ENCODE measurements around the gene RIPK3. TPM values are rescaled to one million over a fixed set of nuclear protein-coding genes. Genes with fewer than 3 reads are reported as not detected.

The RIPK3 gene
- total RNA-seq, 3 donors from 2014 or later, result 5.9 to 8.0 (median 6.2) TPM

DNA sequence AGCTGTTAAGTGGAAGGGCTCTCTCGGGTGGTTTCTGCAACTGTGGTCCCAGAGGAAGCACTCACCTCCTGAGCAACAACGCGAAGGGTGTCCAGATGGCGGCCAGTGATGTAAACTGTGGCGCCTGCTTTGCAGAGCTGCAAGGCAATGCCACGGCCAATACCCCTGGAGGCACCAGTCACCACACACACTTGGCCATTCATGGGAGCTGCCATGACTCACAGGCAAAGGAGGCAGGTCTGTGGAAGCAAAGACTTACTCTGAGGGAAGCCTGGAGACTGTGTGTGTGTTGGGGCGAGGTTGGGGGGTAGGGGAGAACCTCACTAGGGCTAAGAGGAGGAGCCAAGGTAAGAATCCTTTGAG, 40.9 kb downstream of the RIPK3 start:
- DNase-seq (no peak), ATAC-seq (peak in 1 of 2 donors; percentile 3)
- Mint-ChIP-seq H3K9me3 (no peaks in the 10 kb centered on the region), H3K27me3 (ENCODE audit: low read depth) (no peaks in the 10 kb centered on the region), H3K4me1 (ENCODE audit: low read depth) (peaks cover 48% of the 10 kb centered on the region), H3K36me3 (ENCODE audit: insufficient read depth) (peaks cover 34% of the 10 kb centered on the region), H3K4me3 (peak overlapping the region; percentile 90)

DNA sequence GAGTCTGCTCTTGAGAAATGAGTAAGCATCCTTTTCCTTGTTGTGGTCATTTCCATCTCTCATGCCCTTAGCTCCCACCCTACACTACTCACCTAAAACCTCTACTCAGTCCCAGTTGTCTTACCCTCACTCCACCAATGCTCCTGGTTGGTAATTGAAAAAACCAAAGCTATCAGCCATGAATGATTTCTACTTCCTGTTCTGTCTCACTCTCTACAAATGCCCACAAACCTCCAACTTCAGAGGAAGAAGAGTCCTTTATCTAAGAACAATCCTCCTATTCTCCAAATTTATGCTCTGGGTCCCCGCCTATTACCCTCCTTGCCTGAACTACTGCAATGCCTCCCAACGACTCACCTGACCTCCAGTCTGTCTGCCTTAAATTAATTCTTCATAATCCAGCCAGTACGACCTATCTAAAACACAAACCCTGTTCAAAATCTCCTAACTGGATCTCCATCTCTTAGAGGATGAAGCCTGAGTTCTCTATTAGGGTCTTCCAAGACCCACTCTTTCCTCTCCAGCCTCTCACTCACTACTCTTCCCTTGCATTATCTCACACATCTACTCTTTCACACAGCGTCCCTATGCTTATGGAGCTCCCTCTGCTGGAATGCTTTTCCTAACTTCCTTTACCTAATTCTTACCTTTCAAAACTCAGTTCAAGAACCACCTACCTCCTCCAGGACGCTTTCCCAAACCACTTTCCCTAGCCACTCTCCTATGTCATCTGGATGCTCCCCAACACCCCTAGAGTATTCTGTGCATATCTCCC, 42.4 kb downstream of the RIPK3 start:
- Mint-ChIP-seq H3K9me3 (no peaks in the 10 kb centered on the region), H3K4me3 (peak overlapping the region; percentile 16), H3K36me3 (ENCODE audit: insufficient read depth) (peaks cover 30% of the 10 kb centered on the region), H3K27me3 (ENCODE audit: low read depth) (no peaks in the 10 kb centered on the region), H3K4me1 (ENCODE audit: low read depth) (peaks cover 48% of the 10 kb centered on the region)
- DNase-seq (no peak), ATAC-seq (peak in 1 of 2 donors; percentile 2)

DNA sequence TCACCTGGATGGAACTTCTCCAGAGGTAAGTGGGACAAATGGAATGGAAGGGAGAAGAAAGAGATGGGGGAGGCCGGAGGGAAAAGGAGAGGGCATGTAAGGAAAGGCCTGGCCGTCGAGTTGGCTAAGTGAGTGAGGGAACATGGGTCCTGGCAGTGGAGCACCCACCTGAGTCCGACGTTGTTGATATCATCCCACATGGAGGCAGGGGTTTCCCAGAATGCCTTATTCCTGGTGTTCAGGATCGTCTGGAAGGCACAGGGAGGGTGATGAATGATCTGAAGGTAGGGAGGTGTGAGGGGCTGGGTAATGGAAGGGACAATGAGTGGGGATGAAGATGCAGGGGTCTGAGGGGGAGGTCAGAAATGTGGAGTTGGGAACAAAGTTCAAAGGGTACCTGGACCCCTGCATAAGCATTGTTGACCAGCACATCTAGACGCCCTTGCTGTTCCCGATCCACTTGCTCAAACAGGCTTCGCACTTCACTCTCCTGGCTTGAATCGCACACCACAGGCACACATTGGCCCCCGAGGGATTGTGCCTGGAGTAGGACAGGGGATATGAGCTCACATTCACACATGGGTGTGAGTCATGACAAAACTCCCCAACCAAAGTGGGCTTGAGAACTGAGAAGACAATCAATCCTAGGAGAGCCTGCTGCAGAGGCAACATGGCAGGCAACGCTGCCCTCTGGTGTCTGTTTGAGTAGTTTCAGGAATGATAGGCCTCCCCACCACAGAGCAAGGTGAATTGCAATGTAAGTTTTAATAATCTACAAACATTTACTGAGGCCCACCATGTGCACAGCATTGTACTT, 43.2 kb downstream of the RIPK3 start:
- H3K9me3 Mint-ChIP-seq, result no peaks in the 10 kb centered on the region
- H3K4me1 Mint-ChIP-seq (ENCODE audit: low read depth), result peaks cover 44% of the 10 kb centered on the region
- peak; percentile 70 for DNase-seq
- peaks cover 31% of the 10 kb centered on the region for H3K36me3 Mint-ChIP-seq (ENCODE audit: insufficient read depth)
- peak overlapping the region; percentile 41 for H3K4me3 Mint-ChIP-seq
- H3K27me3 Mint-ChIP-seq (ENCODE audit: low read depth), result no peaks in the 10 kb centered on the region
- ATAC-seq, result peak; percentile 74 to 84

DNA sequence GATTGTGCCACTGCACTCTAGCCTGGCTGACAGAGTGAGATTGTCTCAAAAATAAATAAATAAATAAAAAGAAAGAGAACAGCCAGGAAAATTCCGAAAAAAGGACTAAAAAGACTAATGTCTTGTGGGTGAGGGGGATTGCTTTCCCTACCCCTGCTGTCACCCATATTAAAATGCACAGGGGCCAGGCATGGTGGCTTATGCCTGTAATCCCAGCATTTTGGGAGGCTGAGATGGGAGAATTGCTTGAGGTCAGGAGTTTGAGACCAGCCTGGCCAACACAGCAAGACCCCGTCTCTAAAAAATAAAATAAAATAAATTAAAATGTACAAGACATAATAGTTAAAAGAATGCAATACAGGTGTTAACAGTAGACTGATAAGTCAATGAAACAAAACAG, 46.3 kb downstream of the RIPK3 start:
- Mint-ChIP-seq H3K9me3 (no peaks in the 10 kb centered on the region), H3K27me3 (ENCODE audit: low read depth) (no peaks in the 10 kb centered on the region), H3K4me3 (no peak overlapping the region), H3K36me3 (ENCODE audit: insufficient read depth) (peaks cover 44% of the 10 kb centered on the region), H3K4me1 (ENCODE audit: low read depth) (peaks cover 34% of the 10 kb centered on the region)
- DNase-seq (no peak), ATAC-seq (no peak)

DNA sequence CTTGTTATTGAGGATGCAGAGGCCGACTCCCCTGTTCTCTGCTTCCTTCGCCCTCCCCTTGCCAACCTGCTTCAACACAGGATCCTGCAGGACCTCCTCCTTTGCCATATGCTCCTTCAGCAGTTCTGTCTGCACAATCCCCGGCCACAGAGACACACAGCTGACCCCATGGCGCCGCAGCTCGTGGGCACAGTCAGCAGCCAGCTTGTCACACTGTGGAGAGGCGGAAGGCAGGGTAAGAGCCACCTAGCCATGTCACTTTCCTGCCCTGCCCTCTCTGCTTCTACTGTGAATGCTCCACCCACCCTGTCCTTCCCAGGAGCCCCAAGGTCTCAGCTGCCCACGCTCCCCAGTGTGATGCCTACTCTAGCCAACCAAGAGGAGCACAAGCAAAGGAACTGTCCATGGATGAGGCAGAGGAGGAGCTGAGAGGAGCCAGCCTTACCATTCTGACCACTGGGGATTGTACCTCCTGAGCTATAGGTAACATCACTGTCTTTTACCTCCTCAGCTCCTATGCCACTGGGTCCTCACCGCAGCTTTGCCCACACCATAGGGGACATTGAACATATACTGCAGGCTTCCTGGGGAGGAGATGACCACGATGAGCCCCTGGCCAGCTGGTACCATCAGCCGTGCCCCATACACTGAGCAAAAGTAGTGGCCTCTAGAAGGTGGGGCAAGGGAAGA, 47.5 kb downstream of the RIPK3 start:
- H3K36me3 Mint-ChIP-seq (ENCODE audit: insufficient read depth), result peaks cover 44% of the 10 kb centered on the region
- no peak overlapping the region for H3K4me3 Mint-ChIP-seq
- ATAC-seq (no peak), DNase-seq (no peak)
- H3K4me1 Mint-ChIP-seq (ENCODE audit: low read depth), result peaks cover 26% of the 10 kb centered on the region
- no peaks in the 10 kb centered on the region for H3K9me3 Mint-ChIP-seq
- no peaks in the 10 kb centered on the region for H3K27me3 Mint-ChIP-seq (ENCODE audit: low read depth)

DNA sequence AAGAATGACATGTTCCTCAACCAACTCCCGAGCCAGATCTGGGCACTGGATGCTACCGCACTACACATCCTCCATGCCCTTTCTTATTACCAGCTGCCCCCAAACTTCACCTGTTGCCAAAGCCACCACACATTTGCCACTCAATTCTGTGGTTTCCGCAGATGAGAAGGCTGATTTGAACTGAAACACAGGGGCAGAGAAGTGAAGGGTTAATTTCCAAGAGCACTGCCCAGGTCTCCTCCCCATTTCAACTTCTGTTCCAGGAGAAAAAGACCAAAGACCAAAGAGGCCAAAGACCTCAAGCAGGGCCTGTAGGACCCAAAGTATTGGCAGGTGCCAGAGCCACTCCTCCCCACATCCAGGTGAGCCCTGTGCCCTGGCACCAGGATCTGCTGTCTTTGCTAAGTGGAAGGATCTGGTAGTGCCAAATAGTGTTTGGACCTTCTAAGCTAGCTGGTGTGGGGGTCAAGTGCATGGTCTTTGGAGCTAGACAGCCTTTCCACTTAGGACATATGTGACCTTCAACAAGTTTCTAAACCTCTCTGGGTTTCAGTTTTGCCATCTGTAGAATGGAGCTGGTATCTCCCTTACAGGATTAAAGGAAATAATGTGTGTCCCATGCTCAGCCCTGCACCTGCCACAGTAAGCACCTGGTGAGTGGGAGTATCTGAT, 48.2 kb downstream of the RIPK3 start:
- H3K4me1 Mint-ChIP-seq (ENCODE audit: low read depth), result peaks cover 19% of the 10 kb centered on the region
- H3K9me3 Mint-ChIP-seq, result no peaks in the 10 kb centered on the region
- no peaks in the 10 kb centered on the region for H3K27me3 Mint-ChIP-seq (ENCODE audit: low read depth)
- H3K36me3 Mint-ChIP-seq (ENCODE audit: insufficient read depth), result peaks cover 43% of the 10 kb centered on the region
- no peak for ATAC-seq
- H3K4me3 Mint-ChIP-seq, result no peak overlapping the region
- no peak for DNase-seq

DNA sequence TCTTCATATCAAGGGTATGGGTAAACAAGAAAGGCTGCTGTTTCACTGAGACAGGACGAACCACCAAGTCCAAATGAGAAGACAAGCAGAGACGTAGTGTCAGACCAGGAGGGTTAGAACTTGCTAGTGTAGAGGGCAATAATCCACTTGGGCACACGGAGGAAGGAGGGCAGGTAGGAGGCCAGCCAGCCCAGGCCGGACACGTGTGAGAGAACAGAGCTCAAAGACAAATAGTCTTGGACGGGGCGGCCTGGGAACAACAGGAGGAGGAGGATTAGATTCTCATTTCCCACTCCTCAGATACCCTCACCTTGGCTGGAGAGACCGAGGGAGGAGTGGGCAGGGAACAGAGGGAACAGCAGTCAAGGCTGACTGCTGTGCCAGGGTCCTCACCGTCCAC, 49.0 kb downstream of the RIPK3 start:
- Mint-ChIP-seq H3K9me3 (no peaks in the 10 kb centered on the region), H3K36me3 (ENCODE audit: insufficient read depth) (peaks cover 36% of the 10 kb centered on the region), H3K4me1 (ENCODE audit: low read depth) (peaks cover 13% of the 10 kb centered on the region), H3K4me3 (no peak overlapping the region), H3K27me3 (ENCODE audit: low read depth) (no peaks in the 10 kb centered on the region)
- no peak for ATAC-seq
- no peak for DNase-seq

DNA sequence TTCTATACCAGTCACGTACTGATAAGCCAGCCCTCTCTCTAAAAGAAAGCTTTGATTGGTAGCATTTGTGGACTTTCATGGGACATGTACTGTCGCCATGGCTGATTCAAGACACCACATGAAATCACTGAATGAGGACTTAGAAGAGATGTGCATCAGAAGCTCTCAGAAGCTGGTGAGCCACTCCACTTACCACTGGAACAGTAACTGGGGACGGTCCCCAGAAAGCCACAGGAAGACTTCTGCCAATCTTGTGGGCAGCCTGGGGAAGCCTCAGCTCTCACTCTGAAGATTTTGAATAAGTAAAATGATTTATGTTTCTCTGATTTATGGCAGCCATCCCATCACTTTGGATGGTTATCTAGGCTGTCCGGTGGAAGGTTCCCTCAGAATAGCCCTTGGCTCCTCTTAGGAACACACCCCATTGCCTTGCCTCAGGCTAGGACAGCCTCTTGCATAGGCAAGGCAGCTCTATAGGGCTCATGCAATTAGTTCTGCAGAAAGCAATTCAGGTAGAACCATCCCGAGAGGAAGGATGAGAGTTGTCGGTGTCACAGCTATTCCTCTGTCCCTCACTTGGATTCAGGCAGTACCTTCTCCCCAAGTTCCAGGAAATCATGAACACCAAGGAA, 50.0 kb downstream of the RIPK3 start:
- DNase-seq (no peak), ATAC-seq (peak; percentile 98 to 100)
- no peaks in the 10 kb centered on the region for H3K9me3 Mint-ChIP-seq
- H3K4me1 Mint-ChIP-seq (ENCODE audit: low read depth), result peaks cover 11% of the 10 kb centered on the region
- H3K27me3 Mint-ChIP-seq (ENCODE audit: low read depth), result no peaks in the 10 kb centered on the region
- peaks cover 32% of the 10 kb centered on the region for H3K36me3 Mint-ChIP-seq (ENCODE audit: insufficient read depth)
- no peak overlapping the region for H3K4me3 Mint-ChIP-seq

DNA sequence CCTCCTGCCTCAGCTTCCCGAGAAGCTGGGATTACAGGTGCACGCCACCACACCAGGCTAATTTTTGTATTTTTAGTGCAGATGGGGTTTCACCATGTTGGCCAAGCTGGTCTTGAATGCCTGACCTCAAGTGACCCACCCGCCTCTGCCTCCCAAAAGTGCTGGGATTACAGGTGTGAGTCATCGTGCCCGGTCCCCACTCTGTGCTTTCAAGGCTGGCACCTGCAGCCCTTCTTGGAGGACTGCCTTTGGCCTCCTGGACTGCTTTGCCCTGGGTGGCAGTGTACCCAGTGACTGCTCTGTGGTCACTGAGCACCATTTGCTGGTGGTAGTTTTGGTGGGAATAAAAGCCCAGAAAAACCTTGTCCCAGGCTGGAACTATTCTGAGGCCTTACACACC, 52.8 kb downstream of the RIPK3 start:
- H3K9me3 Mint-ChIP-seq, result no peaks in the 10 kb centered on the region
- H3K4me1 Mint-ChIP-seq (ENCODE audit: low read depth), result peaks cover 11% of the 10 kb centered on the region
- DNase-seq (no peak), ATAC-seq (no peak)
- H3K27me3 Mint-ChIP-seq (ENCODE audit: low read depth), result no peaks in the 10 kb centered on the region
- H3K36me3 Mint-ChIP-seq (ENCODE audit: insufficient read depth), result peaks cover 18% of the 10 kb centered on the region
- H3K4me3 Mint-ChIP-seq, result no peak overlapping the region

Other genes with a start within 250 kb of the RIPK3 start
- gene PCK2, start 245.7 kb downstream of the RIPK3 start, total RNA-seq, result 10 to 100 TPM; 38.7 to 69.4 (median 47.9) TPM
- gene DCAF11, start 225.2 kb downstream of the RIPK3 start, total RNA-seq, result 10 to 100 TPM; 45.7 to 57.6 (median 50.7) TPM
- 1 to 10 TPM; 1.2 to 2.3 (median 1.4) TPM for gene NRL, start 225.0 kb downstream of the RIPK3 start, total RNA-seq
- gene FITM1, start 209.3 kb downstream of the RIPK3 start, total RNA-seq, result 1 to 10 TPM in 1 of 3 donors, under 1 TPM in 2; 0.38 to 1.3 (median 0.69) TPM
- gene PSME1, start 203.8 kb downstream of the RIPK3 start, total RNA-seq, result 100 to 1,000 TPM; 354 to 391 (median 378) TPM
- gene EMC9, start 198.4 kb downstream of the RIPK3 start, total RNA-seq, result 10 to 100 TPM; 15.9 to 18.9 (median 17.4) TPM
- gene PSME2, start 193.4 kb downstream of the RIPK3 start, total RNA-seq, result 100 to 1,000 TPM; 433 to 479 (median 471) TPM
- 100 to 1,000 TPM in 2 of 3 donors, 10 to 100 TPM in 1; 99.4 to 108 (median 106) TPM for gene RNF31, start 192.5 kb downstream of the RIPK3 start, total RNA-seq
- 100 to 1,000 TPM; 110 to 152 (median 121) TPM for gene IRF9, start 178.7 kb downstream of the RIPK3 start, total RNA-seq
- 10 to 100 TPM; 17.4 to 24.8 (median 19.9) TPM for gene REC8, start 167.9 kb downstream of the RIPK3 start, total RNA-seq
- 100 to 1,000 TPM; 265 to 293 (median 265) TPM for gene IPO4, start 151.2 kb downstream of the RIPK3 start, total RNA-seq
- gene TM9SF1, start 144.6 kb downstream of the RIPK3 start, total RNA-seq, result 10 to 100 TPM; 30.4 to 34.6 (median 33.7) TPM
- under 1 TPM in 1 of 3 donors, not detected in 2; 0.33 TPM for gene TSSK4, start 134.3 kb downstream of the RIPK3 start, total RNA-seq
- 10 to 100 TPM; 71.7 to 85.5 (median 85.4) TPM for gene CHMP4A, start 126.5 kb downstream of the RIPK3 start, total RNA-seq
- 10 to 100 TPM; 16.3 to 19.5 (median 18.4) TPM for gene MDP1, start 123.9 kb downstream of the RIPK3 start, total RNA-seq
- gene NEDD8, start 107.6 kb downstream of the RIPK3 start, total RNA-seq, result 100 to 1,000 TPM; 197 to 217 (median 205) TPM
- gene GMPR2, start 107.1 kb downstream of the RIPK3 start, total RNA-seq, result 10 to 100 TPM; 29.6 to 30.8 (median 29.7) TPM
- gene TINF2, start 97.4 kb downstream of the RIPK3 start, total RNA-seq, result 100 to 1,000 TPM in 2 of 3 donors, 10 to 100 TPM in 1; 87.2 to 110 (median 103) TPM
- 1 to 10 TPM; 2.6 to 8.1 (median 2.6) TPM for gene TGM1, start 76.8 kb downstream of the RIPK3 start, total RNA-seq
- 10 to 100 TPM; 52.2 to 58.8 (median 53.4) TPM for gene RABGGTA, start 68.4 kb downstream of the RIPK3 start, total RNA-seq
- 1 to 10 TPM; 2.6 to 4.2 (median 3.1) TPM for gene DHRS1, start 40.2 kb downstream of the RIPK3 start, total RNA-seq
- gene NOP9, start 40.1 kb downstream of the RIPK3 start, total RNA-seq, result 10 to 100 TPM; 67.8 to 71.0 (median 68.0) TPM
- 1 to 10 TPM; 6.5 to 7.3 (median 7.2) TPM for gene CIDEB, start 32.0 kb downstream of the RIPK3 start, total RNA-seq
- 10 to 100 TPM in 2 of 3 donors, 1 to 10 TPM in 1; 9.0 to 10.8 (median 10.4) TPM for gene LTB4R2, start 29.9 kb downstream of the RIPK3 start, total RNA-seq
- 1 to 10 TPM; 7.0 to 8.0 (median 7.8) TPM for gene LTB4R, start 28.5 kb downstream of the RIPK3 start, total RNA-seq
- gene ADCY4, start 4.9 kb downstream of the RIPK3 start, total RNA-seq, result under 1 TPM; 0.43 to 0.76 (median 0.53) TPM
- gene NFATC4, start 28.2 kb upstream of the RIPK3 start, total RNA-seq, result under 1 TPM; 0.13 to 0.38 (median 0.32) TPM
- gene NYNRIN, start 59.0 kb upstream of the RIPK3 start, total RNA-seq, result under 1 TPM in 2 of 3 donors, not detected in 1; 0.03 to 0.05 TPM
- 1 to 10 TPM; 3.1 to 5.6 (median 3.6) TPM for gene CBLN3, start 89.7 kb upstream of the RIPK3 start, total RNA-seq
- gene KHNYN, start 90.0 kb upstream of the RIPK3 start, total RNA-seq, result 10 to 100 TPM; 53.2 to 65.1 (median 56.5) TPM
- 10 to 100 TPM; 52.6 to 59.9 (median 59.4) TPM for gene SDR39U1, start 102.8 kb upstream of the RIPK3 start, total RNA-seq
- 1 to 10 TPM in 1 of 3 donors, not detected in 2; 1.2 TPM for gene CMA1, start 168.3 kb upstream of the RIPK3 start, total RNA-seq
- not detected for gene CTSG, start 236.3 kb upstream of the RIPK3 start, total RNA-seq

All from activated T-cell treated with anti-CD3 and anti-CD28 coated beads, Interleukin-2, amount 50 U/mL, for 4 hours (primary cell).